Psoas muscle (tissue), 8 donors: ENCODE measurements around the gene KCNT1. TPM values are rescaled to one million over a fixed set of nuclear protein-coding genes. Genes with fewer than 3 reads are reported as not detected.

ENCODE experiments used
- ATAC-seq, 4 donors: fragments of 200-7000 bp; cut with Tn5 transposase; one replicate each; pipeline ENCODE4 v1.9.1; 2020; ENCODE audit warnings: moderate library complexity in 3 of 4, mild to moderate bottlenecking in 2 of 4
- DNase-seq, 2 donors: peaks; one replicate each; pipeline ENCODE4 v3.0.0-alpha.2; 2020
- H3K27ac ChIP-seq: fragments of 200-600 bp; one replicate; pipeline ENCODE4 v1.8.0; 2022
- H3K27me3 ChIP-seq, 3 donors: fragments of 200-600 bp in 1 of 3; one replicate each; pipeline versions ENCODE4 v1.6.1 to v1.8.0; 2013 to 2022; ENCODE audit warnings: low read length in 2 of 3, mild to moderate bottlenecking in 2 of 3, moderate library complexity in 1 of 3; ENCODE audit not compliant: insufficient read depth in 3 of 3
- H3K36me3 ChIP-seq, 2 donors: fragments of 200-600 bp in 1 of 2; one replicate each; pipeline versions ENCODE4 v1.6.1 to v1.8.0; 2013 to 2022; ENCODE audit warnings: low read depth in 1 of 2, mild to moderate bottlenecking in 1 of 2, moderate library complexity in 1 of 2; ENCODE audit not compliant: insufficient read depth in 1 of 2
- H3K4me1 ChIP-seq: fragments of 200-600 bp; one replicate; pipeline ENCODE4 v1.8.0; 2022
- H3K4me3 ChIP-seq: fragments of 200-600 bp; one replicate; pipeline ENCODE4 v1.8.0; 2022; ENCODE audit warnings: mild to moderate bottlenecking
- H3K9me3 ChIP-seq: fragments of 200-600 bp; one replicate; pipeline ENCODE4 v1.8.0; 2022
- CTCF ChIP-seq: fragments of 200-600 bp; IDR thresholded peaks from one replicate; pipeline ENCODE4 v1.8.0; 2022; ENCODE audit warnings: antibody characterized with exemption
- WGBS, 3 donors: extraction: QIAGEN DNeasy Blood & Tissue Kit; methylation state at CpG; one replicate each; pipeline versions ENCODE4 v1.1.6 to v1.1.7; 2013; 5-methylcytosine and 5-hydroxymethylcytosine counted together
- intact Hi-C, 2 donors: fragments of 100-400 bp; cut with DNase I; formaldehyde crosslinking; loops; one replicate each; pipeline versions ENCODE4 v1.11.0 to v1.14.2; 2022
- polyA plus RNA-seq, 3 donors: library from polyadenylated mRNA; stranded (reverse); fragments of 200-250 nt; gene quantifications; one replicate each; pipeline ENCODE4 v1.2.3, GENCODE V29; 2013
- total RNA-seq, 4 donors: library from RNA; stranded (reverse); fragmentation: NEBNext Ultra II Directional in 2 of 4; extraction: Animal tissue kit (Norgen Biotek cat#: 25700) in 2 of 4; gene quantifications; one replicate each; pipeline versions ENCODE4 v1.2.1 to v1.2.4, GENCODE V29; 2021 to 2023
- donor health status: healthy with polysubstance abuse.
- donor health status: DM: no; HTN: no; CAD: no; lungs with moderate emphysema.
- donor health status: Bipolar disorder and iron deficiency.
- donor health status: healthy.
- donor health status: DM: yes; HTN: yes; CAD: no.
- donor health status: DM: no; HTN: no; CAD: no.
- donor health status: DM: no; HTN: no; CAD: no.
- donor health status: DM: yes; HTN: yes; CAD: no.

Gene KCNT1
- total and polyA plus RNA-seq, 7 donors = 1.1 to 15.0 (median 10.3) TPM

- Histone ChIP-seq H3K27me3 (peaks cover 0 to 41% (median 14%) of the 10 kb centered on the region in 3 donors), H3K27ac (no peak overlapping the region), H3K36me3 (no peaks in the 10 kb centered on the region), H3K4me1 (no peaks in the 10 kb centered on the region), H3K9me3 (no peaks in the 10 kb centered on the region), H3K4me3 (no peak overlapping the region)
- ATAC-seq (no peak), DNase-seq (no peak)
- intact Hi-C loops = no loop called here
- WGBS, 3 donors = 33 to 49% (median 45%) methylated on average over 10 of the region's 10 CpGs
- TF ChIP-seq CTCF = no peak
Measured at GRCh38 chr9:135711881-135712280, 9.9 kb downstream of the KCNT1 start.

GRCh38 chr9:135712613-135713295, 10.8 kb downstream of the KCNT1 start:
- 25 to 41% (median 37%) methylated on average over 16 of the region's 16 CpGs for WGBS, 3 donors
- Histone ChIP-seq H3K27me3 (peaks cover 0 to 42% (median 14%) of the 10 kb centered on the region in 3 donors), H3K36me3 (no peaks in the 10 kb centered on the region), H3K27ac (no peak overlapping the region), H3K4me3 (no peak overlapping the region), H3K9me3 (no peaks in the 10 kb centered on the region), H3K4me1 (no peaks in the 10 kb centered on the region)
- DNase-seq (no peak), ATAC-seq (no peak)
- TF ChIP-seq CTCF = no peak
- intact Hi-C loops = no loop called here

- no peak overlapping the region for H3K4me3 ChIP-seq
Measured at GRCh38 chr9:135714242-135715055, 12.5 kb downstream of the KCNT1 start.

GRCh38 chr9:135715056-135715595, 13.1 kb downstream of the KCNT1 start:
- DNase-seq (no peak), ATAC-seq (no peak)
- Histone ChIP-seq H3K27ac (no peak overlapping the region), H3K4me1 (no peaks in the 10 kb centered on the region), H3K27me3 (peaks cover 0 to 56% (median 14%) of the 10 kb centered on the region in 3 donors), H3K4me3 (no peak overlapping the region), H3K36me3 (no peaks in the 10 kb centered on the region), H3K9me3 (no peaks in the 10 kb centered on the region)
- intact Hi-C loops = no loop called here
- TF ChIP-seq CTCF = no peak
- 60 to 71% (median 60%) methylated on average over 18 to 23 of the region's 23 CpGs for WGBS, 3 donors

More at GRCh38 chr9:135714242-135715055, 12.5 kb downstream of the KCNT1 start:
- Histone ChIP-seq H3K27ac (no peak overlapping the region), H3K36me3 (no peaks in the 10 kb centered on the region), H3K27me3 (peaks cover 0 to 50% (median 14%) of the 10 kb centered on the region in 3 donors), H3K9me3 (no peaks in the 10 kb centered on the region), H3K4me1 (no peaks in the 10 kb centered on the region)
- ATAC-seq = no peak
- intact Hi-C loops = no loop called here
- no peak for DNase-seq
- 12 to 17% (median 16%) methylated on average over 44 to 89 of the region's 103 CpGs for WGBS, 3 donors
- TF ChIP-seq CTCF = no peak
